ENCODE data around the gene CRK.
"Not testable (repeated sequence)": the region's sequence is repeated elsewhere in the genome, so short reads cannot be mapped to it uniquely, and the experiment has no call there.

DNA sequence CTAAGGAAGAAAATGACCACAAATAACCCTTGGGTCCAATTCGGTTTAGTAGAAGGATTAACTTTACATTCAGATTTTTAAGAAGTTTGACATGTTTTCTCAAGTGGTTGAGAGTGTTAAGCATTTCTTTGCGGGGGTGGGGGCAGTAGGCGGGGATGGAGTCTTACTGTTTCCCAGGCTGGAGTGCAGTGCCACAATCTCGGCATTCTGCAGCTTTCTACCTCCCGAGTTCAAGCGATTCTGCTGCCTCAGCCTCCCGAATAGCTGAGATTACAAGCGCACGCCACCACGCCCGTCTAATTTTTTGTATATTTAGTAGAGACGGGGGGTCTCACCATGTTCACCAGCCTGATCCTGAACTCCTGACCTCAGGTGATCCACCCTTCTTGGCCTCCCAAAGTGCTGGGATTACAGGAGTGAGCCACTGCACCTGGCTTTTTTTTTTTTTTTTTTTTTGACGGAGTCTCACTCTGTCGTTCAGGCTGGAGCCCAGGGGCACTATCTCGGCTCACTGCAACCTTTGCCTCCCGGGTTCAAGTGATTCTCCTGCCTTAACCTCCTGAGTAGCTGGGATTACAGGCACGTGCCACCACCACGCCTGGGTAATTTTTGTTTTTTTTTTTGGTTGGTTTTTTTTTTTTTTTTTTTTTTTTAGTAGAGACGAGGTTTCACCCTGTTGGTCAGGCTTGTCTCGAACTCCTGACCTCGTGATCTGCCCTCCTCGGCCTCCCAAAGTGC, 68.4 kb downstream of the CRK start:
- not testable (repeated sequence) for TF ChIP-seq CTCF, EP300 (IDR thresholded peaks at IDR 0.05)
